ENCODE data around the gene SPTBN4.

Gene SPTBN4

GRCh38 chr19:40592170-40592569, 125.4 kb downstream of the SPTBN4 start:
- TF ChIP-seq CTCF (IDR thresholded peaks at IDR 0.05; ENCODE audit: control insufficient read depth, insufficient read depth, low read depth, low read length, missing control alignments) = no peak
- H3K4me3 ChIP-seq (ENCODE audit: control insufficient read depth, low read depth, low read length) = no peak overlapping the region
- no peak for DNase-seq (ENCODE audit: low read depth)

- no peak for DNase-seq (ENCODE audit: low read depth)
- TF ChIP-seq CTCF (IDR thresholded peaks at IDR 0.05; ENCODE audit: control insufficient read depth, insufficient read depth, low read depth, low read length, missing control alignments) = no peak
- H3K4me3 ChIP-seq (ENCODE audit: control insufficient read depth, low read depth, low read length) = no peak overlapping the region
Observed at GRCh38 chr19:40594255-40594654, 127.5 kb downstream of the SPTBN4 start.

- peak; percentile 15 for TF ChIP-seq CTCF (IDR thresholded peaks at IDR 0.05; ENCODE audit: control insufficient read depth, insufficient read depth, low read depth, low read length, missing control alignments)
- no peak for DNase-seq (ENCODE audit: low read depth)
- H3K4me3 ChIP-seq (ENCODE audit: control insufficient read depth, low read depth, low read length) = peak overlapping the region; percentile 27
Observed at GRCh38 chr19:40594657-40595091, 127.9 kb downstream of the SPTBN4 start.

GRCh38 chr19:40596608-40597328, 130.0 kb downstream of the SPTBN4 start:
- DNase-seq (ENCODE audit: low read depth) = no peak
- H3K4me3 ChIP-seq (ENCODE audit: control insufficient read depth, low read depth, low read length) = peak overlapping the region; percentile 21
- TF ChIP-seq CTCF (IDR thresholded peaks at IDR 0.05; ENCODE audit: control insufficient read depth, insufficient read depth, low read depth, low read length, missing control alignments) = no peak

- no peak for TF ChIP-seq CTCF (IDR thresholded peaks at IDR 0.05; ENCODE audit: control insufficient read depth, insufficient read depth, low read depth, low read length, missing control alignments)
- H3K4me3 ChIP-seq (ENCODE audit: control insufficient read depth, low read depth, low read length) = peak overlapping the region; percentile 21
Observed at GRCh38 chr19:40597329-40597838, 130.6 kb downstream of the SPTBN4 start.

GRCh38 chr19:40598121-40598917, 131.5 kb downstream of the SPTBN4 start:
- peak overlapping the region; percentile 28 for H3K4me3 ChIP-seq (ENCODE audit: control insufficient read depth, low read depth, low read length)
- DNase-seq (ENCODE audit: low read depth) = no peak
- TF ChIP-seq CTCF (IDR thresholded peaks at IDR 0.05; ENCODE audit: control insufficient read depth, insufficient read depth, low read depth, low read length, missing control alignments) = peak; percentile 98

More at GRCh38 chr19:40597329-40597838, 130.6 kb downstream of the SPTBN4 start:
- DNase-seq (ENCODE audit: low read depth) = no peak
